ENCODE results near the gene PRDM12.
A peak's percentile ranks its signal among the peaks of the same experiment; 100 is the strongest.

PRDM12 gene

GRCh38 chr9:130658893-130659698, 5.3 kb upstream of the PRDM12 start:
- ChIA-PET POLR2A (no interaction called here), CTCF (no interaction called here)
- H3K4me3 ChIP-seq (ENCODE audit: low read depth, low read length) = no peak overlapping the region
- H3K4me1 ChIP-seq (ENCODE audit: control insufficient read depth, insufficient read depth, low read length) = no peaks in the 10 kb centered on the region; the same call in 1 of the 2 replicates
- TF ChIP-seq ZNF157 (tag by site-specific recombination; IDR thresholded peaks at IDR 0.05) (0 out of 2 replicates have a peak, but pooled peaks have one; percentile 4), ZNF501 (tag by site-specific recombination; IDR thresholded peaks at IDR 0.05) (no peak), ZIC2 (tag by site-specific recombination; IDR thresholded peaks at IDR 0.05) (0 out of 2 replicates have a peak, but pooled peaks have one; percentile 12), GLIS2 (tag by site-specific recombination; IDR thresholded peaks at IDR 0.05) (0 out of 2 replicates have a peak, but pooled peaks have one; percentile 4), ZNF341 (tag by site-specific recombination; IDR thresholded peaks at IDR 0.05; ENCODE audit: low read depth) (peak; percentile 52), SCRT2 (tag by site-specific recombination; IDR thresholded peaks at IDR 0.05) (peak; percentile 73)
- no peaks in the 10 kb centered on the region for H3K36me3 ChIP-seq (ENCODE audit: control insufficient read depth in 2 of 2, insufficient read depth in 1 of 2, low read length in 2 of 2)
- H3K27ac ChIP-seq (ENCODE audit: extremely low read depth, low read depth, low read length) = no peak overlapping the region
- H3K9me3 ChIP-seq (ENCODE audit: control insufficient read depth, insufficient read depth, low read depth, low read length) = no peaks in the 10 kb centered on the region

GRCh38 chr9:130659699-130660248, 4.6 kb upstream of the PRDM12 start:
- Histone ChIP-seq H3K36me3 (ENCODE audit: control insufficient read depth in 2 of 2, insufficient read depth in 1 of 2, low read length in 2 of 2) (no peaks in the 10 kb centered on the region), H3K27ac (ENCODE audit: extremely low read depth, low read depth, low read length) (no peak overlapping the region), H3K4me1 (ENCODE audit: control insufficient read depth, insufficient read depth, low read length) (no peaks in the 10 kb centered on the region; the same call in 1 of the 2 replicates), H3K9me3 (ENCODE audit: control insufficient read depth, insufficient read depth, low read depth, low read length) (no peaks in the 10 kb centered on the region), H3K4me3 (ENCODE audit: low read depth, low read length) (peak overlapping the region; percentile 18; the same call in 1 of the 2 replicates)
- POLR2A ChIA-PET = no interaction called here
- CTCF ChIA-PET = no interaction called here
- TF ChIP-seq KLF8 (tag by site-specific recombination; IDR thresholded peaks at IDR 0.05) (0 out of 2 replicates have a peak, but pooled peaks have one; percentile 15), TRIM28 (IDR thresholded peaks at IDR 0.05; ENCODE audit: borderline replicate concordance, low read length) (no peak), ZNF433 (tag by site-specific recombination; IDR thresholded peaks at IDR 0.05; ENCODE audit: low read depth) (no peak), ZNF394 (tag by site-specific recombination; IDR thresholded peaks at IDR 0.05; ENCODE audit: borderline replicate concordance) (no peak), KLF1 (tag by site-specific recombination; IDR thresholded peaks at IDR 0.05) (peak; percentile 13; the same call in 1 of the 2 replicates), ZNF488 (tag by site-specific recombination; IDR thresholded peaks at IDR 0.05) (no peak), ZNF223 (tag by site-specific recombination; IDR thresholded peaks at IDR 0.05) (no peak), ZSCAN23 (tag by site-specific recombination; IDR thresholded peaks at IDR 0.05) (no peak), REST (tag by site-specific recombination; IDR thresholded peaks at IDR 0.05) (no peak), KLF10 (tag by site-specific recombination; IDR thresholded peaks at IDR 0.05) (no peak), ZNF600 (tag by site-specific recombination; IDR thresholded peaks at IDR 0.05) (peak; percentile 70), ZNF280C (tag by site-specific recombination; IDR thresholded peaks at IDR 0.05) (no peak), ZBTB20 (tag by site-specific recombination; IDR thresholded peaks at IDR 0.05) (peak; percentile 81), PRDM10 (tag by site-specific recombination; IDR thresholded peaks at IDR 0.05) (no peak), ZNF416 (tag by site-specific recombination; IDR thresholded peaks at IDR 0.05) (no peak), ZNF398 (tag by site-specific recombination; IDR thresholded peaks at IDR 0.05) (peak; percentile 95)

Measured in HEK293 (cell line).